Esophagus (tissue), 2 donors: ENCODE data around the gene SUN2. TPM values are rescaled to one million over a fixed set of nuclear protein-coding genes. Genes with fewer than 3 reads are reported as not detected.

Source experiments
- H3K27ac ChIP-seq, 2 donors: one replicate each; pipeline ENCODE4 v1.5.1; 2013; ENCODE audit warnings: low read depth in 2 of 2, mild to moderate bottlenecking in 2 of 2, inconsistent platforms in 1 of 2, low read length in 1 of 2, moderate library complexity in 1 of 2
- H3K27me3 ChIP-seq, 2 donors: one replicate each; pipeline ENCODE4 v1.6.1; 2013; ENCODE audit warnings: low read length in 2 of 2, control low read depth in 1 of 2, mild to moderate bottlenecking in 1 of 2; ENCODE audit not compliant: insufficient read depth in 2 of 2, control insufficient read depth in 1 of 2
- H3K36me3 ChIP-seq, 2 donors: one replicate each; pipeline ENCODE4 v1.6.1; 2013; ENCODE audit warnings: low read length in 1 of 2; ENCODE audit not compliant: control insufficient read depth in 2 of 2, insufficient read depth in 2 of 2
- H3K4me1 ChIP-seq, 2 donors: one replicate each; pipeline ENCODE4 v1.6.1; 2013; ENCODE audit warnings: low read length in 1 of 2; ENCODE audit not compliant: control insufficient read depth in 2 of 2, insufficient read depth in 2 of 2
- H3K4me3 ChIP-seq, 2 donors: one replicate each; pipeline ENCODE4 v1.5.1; 2013; ENCODE audit warnings: low read length in 2 of 2, mild to moderate bottlenecking in 2 of 2, low read depth in 1 of 2, moderate library complexity in 1 of 2
- H3K9me3 ChIP-seq, 2 donors: one replicate each; pipeline ENCODE4 v1.6.1; 2013; ENCODE audit warnings: mild to moderate bottlenecking in 2 of 2, low read depth in 1 of 2, low read length in 1 of 2, moderate library complexity in 1 of 2; ENCODE audit not compliant: control insufficient read depth in 2 of 2, insufficient read depth in 1 of 2
- WGBS, 2 donors: extraction: QIAGEN DNeasy Blood & Tissue Kit; methylation state at CpG; one replicate each; pipeline ENCODE4 v1.1.7; 2013; 5-methylcytosine and 5-hydroxymethylcytosine counted together
- polyA plus RNA-seq, 2 donors: library from polyadenylated mRNA; stranded (reverse); fragments of 200-250 nt; gene quantifications; one replicate each; pipeline ENCODE4 v1.2.3, GENCODE V29; 2013
- donor health status: healthy with polysubstance abuse.
- donor health status: Bipolar disorder and iron deficiency.

SUN2 gene
- polyA plus RNA-seq, 2 donors = 61.7 to 70.1 TPM

GRCh38 chr22:38739300-38740055, 16.3 kb downstream of the SUN2 start:
- 90 to 92% methylated on average over 20 of the region's 20 CpGs for WGBS, 2 donors
- Histone ChIP-seq H3K4me3 (no peak overlapping the region), H3K27ac (no peak overlapping the region), H3K36me3 (peaks cover 55 to 77% of the 10 kb centered on the region in 2 donors), H3K4me1 (peaks cover 0 to 2% of the 10 kb centered on the region in 2 donors), H3K9me3 (no peaks in the 10 kb centered on the region), H3K27me3 (no peaks in the 10 kb centered on the region)

GRCh38 chr22:38738475-38739070, 17.2 kb downstream of the SUN2 start:
- Histone ChIP-seq H3K36me3 (peaks cover 56 to 77% of the 10 kb centered on the region in 2 donors), H3K4me1 (peaks cover 0 to 2% of the 10 kb centered on the region in 2 donors), H3K4me3 (no peak overlapping the region), H3K9me3 (no peaks in the 10 kb centered on the region), H3K27ac (no peak overlapping the region), H3K27me3 (no peaks in the 10 kb centered on the region)
- whole genome bisulfite sequencing, 2 donors = 94 to 95% methylated on average over 18 of the region's 18 CpGs

DNA sequence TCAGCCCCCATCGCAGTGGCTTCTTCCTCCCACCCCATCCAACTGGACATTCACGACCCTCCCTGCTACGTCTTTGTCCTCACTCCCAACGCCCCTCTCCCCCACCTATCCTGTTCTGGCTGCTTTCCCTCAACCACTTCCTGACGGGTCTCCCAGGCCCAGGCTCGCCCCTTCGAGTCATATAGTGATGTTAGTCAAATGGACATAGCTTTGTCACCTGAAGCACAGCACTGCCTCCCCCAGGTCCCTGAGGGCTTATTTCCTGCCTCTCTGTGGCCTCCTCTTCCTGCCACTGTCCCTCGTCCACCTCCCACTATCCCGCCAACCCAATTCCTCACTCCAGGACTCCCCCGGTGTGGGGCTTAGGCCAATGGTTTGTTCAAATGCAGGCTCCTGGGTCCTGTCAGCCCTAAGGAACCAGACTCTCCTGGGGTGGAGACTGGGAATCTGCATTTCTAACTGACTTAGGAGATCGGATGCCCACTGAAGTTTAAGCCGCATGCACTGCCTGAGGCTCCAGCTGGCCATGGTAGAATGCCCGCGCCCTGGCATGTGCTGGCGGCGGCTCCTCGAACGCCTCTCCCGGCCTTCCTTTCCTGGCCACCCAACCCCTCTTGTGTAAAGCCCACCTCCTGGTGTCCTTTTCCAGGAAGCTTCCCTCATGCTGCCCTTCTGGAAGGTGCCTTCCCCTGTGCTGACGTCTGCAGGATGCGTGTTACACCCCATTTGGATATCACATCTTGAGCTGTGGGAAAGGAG, 18.3 kb downstream of the SUN2 start:
- Histone ChIP-seq H3K36me3 (peaks cover 54 to 74% of the 10 kb centered on the region in 2 donors), H3K4me3 (no peak overlapping the region), H3K27ac (no peak overlapping the region), H3K9me3 (no peaks in the 10 kb centered on the region), H3K27me3 (no peaks in the 10 kb centered on the region), H3K4me1 (peaks cover 0 to 9% of the 10 kb centered on the region in 2 donors)
- 81 to 83% methylated on average over 21 of the region's 21 CpGs for WGBS, 2 donors

GRCh38 chr22:38736257-38736570, 19.6 kb downstream of the SUN2 start:
- Histone ChIP-seq H3K36me3 (peaks cover 45 to 66% of the 10 kb centered on the region in 2 donors), H3K27ac (no peak overlapping the region), H3K4me3 (no peak overlapping the region), H3K9me3 (no peaks in the 10 kb centered on the region), H3K27me3 (no peaks in the 10 kb centered on the region), H3K4me1 (peaks cover 0 to 17% of the 10 kb centered on the region in 2 donors)
- 77 to 88% methylated on average over 7 of the region's 7 CpGs for WGBS, 2 donors

- Histone ChIP-seq H3K36me3 (peaks cover 46 to 64% of the 10 kb centered on the region in 2 donors), H3K9me3 (no peaks in the 10 kb centered on the region), H3K4me1 (peaks cover 0 to 17% of the 10 kb centered on the region in 2 donors), H3K27ac (peak overlapping the region in 1 of 2 donors; percentile 11), H3K27me3 (no peaks in the 10 kb centered on the region), H3K4me3 (no peak overlapping the region)
- 65 to 76% methylated on average over 15 of the region's 15 CpGs for WGBS, 2 donors
Observed at GRCh38 chr22:38735465-38736256, 20.1 kb downstream of the SUN2 start.

DNA sequence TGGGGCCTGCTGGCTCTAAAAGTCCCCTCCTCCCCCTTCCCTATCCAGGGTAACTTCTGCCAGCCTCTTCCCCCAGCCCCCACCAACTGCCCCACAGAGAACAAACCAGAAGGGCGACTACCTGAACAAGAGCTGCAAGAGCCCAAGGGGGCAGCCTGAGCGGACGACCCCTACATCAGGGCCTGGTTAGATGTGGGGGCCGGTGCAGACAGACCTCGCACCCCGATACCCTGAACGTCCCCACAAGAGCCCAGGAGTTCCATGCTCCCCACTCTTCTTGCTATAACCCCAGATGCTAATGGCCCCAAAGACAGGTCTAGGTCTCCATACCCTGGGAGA, 20.7 kb downstream of the SUN2 start:
- H3K4me1 ChIP-seq = peaks cover 0 to 17% of the 10 kb centered on the region in 2 donors
- H3K36me3 ChIP-seq = peaks cover 45 to 64% of the 10 kb centered on the region in 2 donors
- 88 to 95% methylated on average over 7 of the region's 7 CpGs for WGBS, 2 donors
- H3K27ac ChIP-seq = peak overlapping the region in 1 of 2 donors; percentile 11
- H3K4me3 ChIP-seq = no peak overlapping the region
- H3K27me3 ChIP-seq = no peaks in the 10 kb centered on the region
- H3K9me3 ChIP-seq = no peaks in the 10 kb centered on the region

DNA sequence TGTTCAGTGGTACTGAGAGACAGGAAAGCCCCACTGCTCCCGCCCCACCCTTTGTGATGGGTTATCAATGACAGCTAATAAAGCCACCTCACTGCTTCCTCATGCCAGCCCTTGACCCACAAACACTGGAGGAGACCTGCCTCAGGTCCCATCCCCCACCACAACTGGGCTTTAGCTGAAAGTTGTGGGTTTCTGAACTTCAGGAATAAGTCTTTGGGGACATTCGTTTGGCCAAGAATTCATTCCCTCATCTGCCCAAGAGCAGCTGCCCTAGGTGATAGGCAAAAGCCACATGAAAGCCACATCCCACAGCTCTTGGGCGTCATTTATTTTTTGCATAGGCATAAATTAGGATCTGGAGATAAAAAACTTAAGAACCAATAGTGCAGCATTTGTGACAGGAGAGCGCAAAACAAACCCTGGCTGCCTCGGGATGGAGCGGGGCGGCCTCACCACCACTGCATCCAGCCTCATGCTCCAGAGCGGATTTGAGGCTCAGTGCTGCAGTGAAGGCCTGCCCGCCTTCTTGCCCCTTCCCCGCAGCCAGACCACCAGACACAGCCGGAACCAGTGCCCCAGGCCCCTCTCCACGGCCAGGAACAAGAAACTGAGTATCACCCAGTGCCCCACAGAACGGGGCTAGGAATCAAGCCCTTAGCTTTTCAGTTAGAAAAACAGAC, 21.2 kb downstream of the SUN2 start:
- Histone ChIP-seq H3K4me1 (peaks cover 0 to 17% of the 10 kb centered on the region in 2 donors), H3K36me3 (peaks cover 45 to 62% of the 10 kb centered on the region in 2 donors), H3K27me3 (no peaks in the 10 kb centered on the region), H3K9me3 (no peaks in the 10 kb centered on the region), H3K27ac (peak overlapping the region; percentile 46 to 66), H3K4me3 (no peak overlapping the region)
- WGBS, 2 donors = 87 to 88% methylated on average over 13 of the region's 13 CpGs

- peak overlapping the region; percentile 46 to 66 for H3K27ac ChIP-seq
- peaks cover 39 to 62% of the 10 kb centered on the region in 2 donors for H3K36me3 ChIP-seq
- no peaks in the 10 kb centered on the region for H3K27me3 ChIP-seq
- H3K9me3 ChIP-seq = no peaks in the 10 kb centered on the region
- H3K4me3 ChIP-seq = no peak overlapping the region
- peaks cover 0 to 17% of the 10 kb centered on the region in 2 donors for H3K4me1 ChIP-seq
- 51 to 54% methylated on average over 8 of the region's 8 CpGs for WGBS, 2 donors
Observed at GRCh38 chr22:38733724-38734381, 21.9 kb downstream of the SUN2 start.
